Calu3 (cell line): ENCODE results near the gene MEF2A. TPM values are rescaled to one million over a fixed set of nuclear protein-coding genes. Genes with fewer than 3 reads are reported as not detected.
A peak's percentile ranks its signal among the peaks of the same experiment; 100 is the strongest.

Experiments used
- BruUV-seq: library from RNA; stranded (reverse); fragments of 400-500 nt; replicated peaks from 2 replicates; lab custom pipeline; 2021; lab: Mats Ljungman, UMichigan
- CTCF ChIA-PET: fragments of 300-600 bp; sonication (Branson Sonifier 250); formaldehyde crosslinking; loops from one replicate; lab custom pipeline; 2022; ENCODE audit warnings: antibody characterized with exemption; lab: Charles Lee
- DNase-seq: peaks from one replicate; pipeline ENCODE4 v3.0.0; 2022
- H3K27ac Mint-ChIP-seq: one replicate; pipeline ENCODE4 v1.8.0; 2022; ENCODE audit warnings: mixed read lengths; ENCODE audit not compliant: unreplicated experiment
- H3K27me3 Mint-ChIP-seq: one replicate; pipeline ENCODE4 v1.8.0; 2022; ENCODE audit warnings: mixed read lengths; ENCODE audit not compliant: unreplicated experiment
- H3K36me3 Mint-ChIP-seq: one replicate; pipeline ENCODE4 v1.8.0; 2022; ENCODE audit warnings: mild to moderate bottlenecking, moderate library complexity, mixed read lengths; ENCODE audit not compliant: insufficient read depth, unreplicated experiment
- H3K4me1 Mint-ChIP-seq: one replicate; pipeline ENCODE4 v1.8.0; 2022; ENCODE audit warnings: mild to moderate bottlenecking, low read depth, mixed read lengths; ENCODE audit not compliant: unreplicated experiment
- H3K4me3 Mint-ChIP-seq: one replicate; pipeline ENCODE4 v1.8.0; 2022; ENCODE audit warnings: mild to moderate bottlenecking, low read depth, moderate library complexity, mixed read lengths; ENCODE audit not compliant: unreplicated experiment
- H3K9me3 Mint-ChIP-seq: one replicate; pipeline ENCODE4 v1.8.0; 2022; ENCODE audit warnings: low read depth, mixed read lengths; ENCODE audit not compliant: unreplicated experiment
- intact Hi-C: fragments of 100-400 bp; cut with micrococcal nuclease; formaldehyde crosslinking; loops from one replicate; pipeline ENCODE4 v1.10.0; 2022; ENCODE audit not compliant: unreplicated experiment
- total RNA-seq: library from RNA; stranded (reverse); gene quantifications from 2 replicates; pipeline ENCODE4 v1.2.3, GENCODE V29; 2022
- TF ChIP-seq, protein P1 (sequence below): fragments of 200-600 bp; IDR thresholded peaks from one replicate; pipeline ENCODE4 v1.8.0; 2022; ENCODE audit warnings: antibody characterized with exemption; ENCODE audit not compliant: unreplicated experiment

The MEF2A gene
- total RNA-seq, 1 experiment from 2014 or later = 33.6 TPM

DNA sequence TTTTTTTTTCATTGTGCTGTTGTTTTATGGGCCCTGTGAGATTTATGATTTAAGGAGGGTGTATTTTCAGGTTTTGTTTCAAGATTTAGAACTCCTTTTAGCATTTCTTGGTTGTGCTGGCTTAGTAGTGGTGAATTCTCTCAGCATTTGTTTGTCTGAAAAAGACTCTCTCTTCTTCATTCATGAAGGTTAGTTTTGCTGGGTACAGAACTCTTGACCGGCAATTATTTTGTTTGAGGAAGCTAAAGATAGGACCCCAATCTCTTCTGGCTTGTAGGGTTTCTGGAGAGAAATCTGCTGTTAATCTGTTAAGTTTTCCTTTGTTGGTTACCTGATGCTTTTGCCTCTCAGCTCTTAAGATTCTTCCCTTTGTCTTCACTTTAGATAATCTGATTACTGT lies 120.5 kb downstream of the MEF2A start:
- Mint-ChIP-seq H3K36me3 (no peaks in the 10 kb centered on the region), H3K27me3 (no peaks in the 10 kb centered on the region), H3K27ac (no peak overlapping the region), H3K9me3 (peaks cover 5% of the 10 kb centered on the region), H3K4me1 (no peaks in the 10 kb centered on the region), H3K4me3 (no peak overlapping the region)
- TF ChIP-seq, protein P1, sequence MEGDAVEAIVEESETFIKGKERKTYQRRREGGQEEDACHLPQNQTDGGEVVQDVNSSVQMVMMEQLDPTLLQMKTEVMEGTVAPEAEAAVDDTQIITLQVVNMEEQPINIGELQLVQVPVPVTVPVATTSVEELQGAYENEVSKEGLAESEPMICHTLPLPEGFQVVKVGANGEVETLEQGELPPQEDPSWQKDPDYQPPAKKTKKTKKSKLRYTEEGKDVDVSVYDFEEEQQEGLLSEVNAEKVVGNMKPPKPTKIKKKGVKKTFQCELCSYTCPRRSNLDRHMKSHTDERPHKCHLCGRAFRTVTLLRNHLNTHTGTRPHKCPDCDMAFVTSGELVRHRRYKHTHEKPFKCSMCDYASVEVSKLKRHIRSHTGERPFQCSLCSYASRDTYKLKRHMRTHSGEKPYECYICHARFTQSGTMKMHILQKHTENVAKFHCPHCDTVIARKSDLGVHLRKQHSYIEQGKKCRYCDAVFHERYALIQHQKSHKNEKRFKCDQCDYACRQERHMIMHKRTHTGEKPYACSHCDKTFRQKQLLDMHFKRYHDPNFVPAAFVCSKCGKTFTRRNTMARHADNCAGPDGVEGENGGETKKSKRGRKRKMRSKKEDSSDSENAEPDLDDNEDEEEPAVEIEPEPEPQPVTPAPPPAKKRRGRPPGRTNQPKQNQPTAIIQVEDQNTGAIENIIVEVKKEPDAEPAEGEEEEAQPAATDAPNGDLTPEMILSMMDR = no peak
- intact Hi-C loops = no loop called here
- CTCF ChIA-PET = no interaction called here
- no peak for DNase-seq
- no TSS peak for BruUV-seq

DNA sequence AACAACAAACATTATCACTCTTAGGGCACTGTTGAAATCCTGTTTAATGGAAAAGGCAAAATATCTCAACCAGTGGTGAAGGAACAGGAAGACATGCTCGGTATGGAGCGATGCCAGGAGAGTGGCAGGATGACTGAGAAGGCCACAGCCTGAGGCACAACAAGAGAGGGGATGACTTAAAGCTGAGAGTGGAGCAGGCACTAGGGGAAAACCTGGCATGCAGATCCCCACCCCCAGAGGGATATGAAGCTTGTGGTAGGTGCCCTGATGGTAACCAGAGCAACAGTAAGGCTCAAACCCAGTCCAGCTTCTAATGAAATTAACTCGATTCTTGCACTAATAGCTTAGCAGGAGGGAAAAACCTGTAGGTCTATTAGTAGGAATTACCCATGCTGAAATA lies 127.0 kb downstream of the MEF2A start:
- Mint-ChIP-seq H3K36me3 (peaks cover 13% of the 10 kb centered on the region), H3K27me3 (no peaks in the 10 kb centered on the region), H3K9me3 (no peaks in the 10 kb centered on the region), H3K4me1 (no peaks in the 10 kb centered on the region), H3K4me3 (no peak overlapping the region), H3K27ac (no peak overlapping the region)
- DNase-seq = no peak
- intact Hi-C loops = no loop called here
- TF ChIP-seq, protein P1 = no peak
- CTCF ChIA-PET = interaction anchor here (1.2 kb wide), 1 partner anchor 15 kb away, joined by 4 read pairs; no protein-coding TSS in a partner anchor
- no TSS peak for BruUV-seq

DNA sequence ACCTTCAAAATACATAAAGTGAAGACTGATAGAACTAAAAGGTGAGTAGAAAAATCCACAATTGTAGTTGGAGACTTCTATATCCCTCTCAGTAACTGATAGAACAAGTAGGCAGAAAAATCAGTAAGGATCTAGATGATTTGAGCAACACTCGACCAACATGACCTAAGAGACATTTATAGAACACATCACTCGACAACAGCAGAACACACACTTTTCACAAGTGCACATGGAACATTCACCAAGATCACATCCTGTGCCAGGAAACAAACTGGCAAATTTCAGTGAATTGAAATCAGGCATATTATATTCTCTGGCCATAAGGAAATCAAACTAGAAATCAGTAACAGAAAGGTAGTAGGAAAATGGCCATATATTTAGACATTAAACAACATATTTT lies 130.3 kb downstream of the MEF2A start:
- intact Hi-C loops = no loop called here
- peaks cover 19% of the 10 kb centered on the region for H3K36me3 Mint-ChIP-seq
- BruUV-seq = no TSS peak

DNA sequence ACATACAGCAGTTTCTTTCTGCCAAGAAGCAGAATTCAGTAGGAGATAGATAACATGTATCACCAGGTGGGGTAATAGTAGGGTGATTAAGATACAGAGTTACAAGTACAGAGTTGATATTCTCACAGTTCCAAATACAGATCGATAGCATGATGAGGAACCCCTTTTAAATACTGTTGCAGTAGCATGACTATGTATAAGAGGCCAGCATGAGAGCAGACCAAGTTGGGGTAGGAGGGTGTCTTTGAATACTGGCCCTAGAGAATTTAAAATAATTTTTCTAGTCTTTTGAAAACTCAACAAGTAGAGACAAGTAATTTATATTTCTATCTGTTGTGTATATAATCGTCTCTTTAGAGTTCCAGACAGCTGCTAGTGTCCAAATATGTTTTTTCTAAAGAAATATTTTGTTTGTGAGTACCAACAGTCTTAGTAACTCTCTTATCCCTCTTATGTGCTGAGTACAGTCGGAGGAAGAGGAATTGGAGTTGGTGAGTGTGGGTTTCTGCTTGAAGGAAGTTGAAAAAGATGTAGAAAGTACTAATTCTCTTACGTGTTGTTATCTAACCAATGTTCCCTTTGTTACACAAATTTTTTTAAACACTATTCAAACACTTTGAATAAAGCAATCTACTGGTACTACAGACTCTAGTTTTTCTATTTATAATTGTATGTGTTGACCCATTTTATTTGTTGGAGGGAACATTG lies 137.3 kb downstream of the MEF2A start:
- H3K27me3 Mint-ChIP-seq = no peaks in the 10 kb centered on the region
- BruUV-seq = no TSS peak
- TF ChIP-seq, protein P1 = no peak
- peaks cover 26% of the 10 kb centered on the region for H3K4me1 Mint-ChIP-seq
- intact Hi-C loops = loop anchor here (1.0 to 10.0 kb wide), 3 partner anchors 136 to 452 kb away; partner anchors contain the start of genes LRRC28 and MEF2A
- peak overlapping the region; percentile 10 for H3K4me3 Mint-ChIP-seq
- no peaks in the 10 kb centered on the region for H3K9me3 Mint-ChIP-seq
- H3K27ac Mint-ChIP-seq = peak overlapping the region; percentile 98
- H3K36me3 Mint-ChIP-seq = peaks cover 12% of the 10 kb centered on the region
- no peak for DNase-seq
- CTCF ChIA-PET = interaction anchor here (0.7 to 2.3 kb wide), 10 partner anchors 30 to 452 kb away, joined by 3 to 55 read pairs (median 12); partner anchors contain the start of genes LRRC28 and LYSMD4

More for the DNA sequence above, 130.3 kb downstream of the MEF2A start:
- Mint-ChIP-seq H3K27me3 (no peaks in the 10 kb centered on the region), H3K27ac (no peak overlapping the region), H3K9me3 (no peaks in the 10 kb centered on the region), H3K4me3 (no peak overlapping the region), H3K4me1 (no peaks in the 10 kb centered on the region)
- TF ChIP-seq, protein P1 = no peak
- no peak for DNase-seq
- CTCF ChIA-PET = no interaction called here
